ENCODE results near the gene SEC14L1.
"Not testable (repeated sequence)": the region's sequence is repeated elsewhere in the genome, so short reads cannot be mapped to it uniquely, and the experiment has no call there.

GRCh38 chr17:77152056-77152455 is 11.3 kb downstream of the SEC14L1 start:
- not testable (repeated sequence) for TF ChIP-seq GABPB1 (CRISPR knock-in tag; IDR thresholded peaks at IDR 0.05); CTCF (IDR thresholded peaks at IDR 0.05); MAX (CRISPR knock-in tag; IDR thresholded peaks at IDR 0.05)

Measured in WTC11 (cell line).